ENCODE results near the gene RGS3.

Gene RGS3

GRCh38 chr9:113542741-113543140 is 79.2 kb downstream of the RGS3 start:
- Histone ChIP-seq H3K4me3 (replicated peaks; ENCODE audit: insufficient read depth, low read length) (no peak overlapping the region), H3K27ac (replicated peaks) (no peak overlapping the region), H3K27me3 (ENCODE audit: insufficient read depth, poor library complexity, severe bottlenecking) (no peaks in the 10 kb centered on the region)
- no peak for DNase-seq (ENCODE audit: low read depth in 1 of 2, low spot score in 1 of 2)
- TF ChIP-seq REST (IDR thresholded peaks at IDR 0.05; ENCODE audit: insufficient replicate concordance, low read depth) = no peak
- TF ChIP-seq, protein P1, sequence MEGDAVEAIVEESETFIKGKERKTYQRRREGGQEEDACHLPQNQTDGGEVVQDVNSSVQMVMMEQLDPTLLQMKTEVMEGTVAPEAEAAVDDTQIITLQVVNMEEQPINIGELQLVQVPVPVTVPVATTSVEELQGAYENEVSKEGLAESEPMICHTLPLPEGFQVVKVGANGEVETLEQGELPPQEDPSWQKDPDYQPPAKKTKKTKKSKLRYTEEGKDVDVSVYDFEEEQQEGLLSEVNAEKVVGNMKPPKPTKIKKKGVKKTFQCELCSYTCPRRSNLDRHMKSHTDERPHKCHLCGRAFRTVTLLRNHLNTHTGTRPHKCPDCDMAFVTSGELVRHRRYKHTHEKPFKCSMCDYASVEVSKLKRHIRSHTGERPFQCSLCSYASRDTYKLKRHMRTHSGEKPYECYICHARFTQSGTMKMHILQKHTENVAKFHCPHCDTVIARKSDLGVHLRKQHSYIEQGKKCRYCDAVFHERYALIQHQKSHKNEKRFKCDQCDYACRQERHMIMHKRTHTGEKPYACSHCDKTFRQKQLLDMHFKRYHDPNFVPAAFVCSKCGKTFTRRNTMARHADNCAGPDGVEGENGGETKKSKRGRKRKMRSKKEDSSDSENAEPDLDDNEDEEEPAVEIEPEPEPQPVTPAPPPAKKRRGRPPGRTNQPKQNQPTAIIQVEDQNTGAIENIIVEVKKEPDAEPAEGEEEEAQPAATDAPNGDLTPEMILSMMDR (IDR thresholded peaks at IDR 0.05; ENCODE audit: insufficient read depth, low read length) = no peak
- no peak for TF ChIP-seq GABPA (IDR thresholded peaks at IDR 0.05; ENCODE audit: low read depth)
- TF ChIP-seq SPI1 (IDR thresholded peaks at IDR 0.05; ENCODE audit: borderline replicate concordance, low read depth) = no peak
- TF ChIP-seq POLR2AphosphoS5 (IDR thresholded peaks at IDR 0.05; ENCODE audit: low read depth) = no peak

DNA sequence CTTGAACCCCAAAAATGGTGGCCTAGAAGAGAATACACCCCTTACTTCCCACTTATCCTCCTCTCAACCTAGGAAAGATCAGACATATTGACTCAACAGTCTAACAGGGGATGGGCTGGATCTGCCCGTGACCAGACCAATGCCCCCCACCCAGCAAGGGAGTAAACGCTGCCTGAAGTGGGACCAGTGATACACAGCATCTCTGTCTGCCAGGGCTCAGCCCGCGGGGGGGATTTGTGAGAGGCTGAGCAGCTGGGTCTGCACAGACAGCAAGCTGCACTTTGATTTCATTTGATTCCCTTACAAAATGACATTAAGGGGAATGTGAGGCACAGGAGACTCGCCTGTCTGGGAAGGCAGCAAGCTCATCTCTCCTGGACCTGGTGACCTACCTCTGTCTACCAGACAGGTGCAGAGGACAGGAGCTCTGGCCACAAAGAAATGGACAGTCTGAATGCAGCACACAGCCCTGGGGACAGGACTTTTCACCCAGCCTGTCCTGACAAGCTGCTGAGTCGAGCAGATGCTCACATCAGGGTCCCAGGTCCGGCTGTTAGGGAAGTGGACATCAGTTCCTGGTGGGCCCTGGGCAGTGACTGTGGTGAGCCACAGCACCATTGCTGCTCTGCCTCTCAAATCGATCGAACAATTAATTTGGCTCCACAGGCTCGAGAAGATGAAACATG is 79.9 kb downstream of the RGS3 start:
- Histone ChIP-seq H3K27me3 (ENCODE audit: insufficient read depth, poor library complexity, severe bottlenecking) (no peaks in the 10 kb centered on the region), H3K4me3 (replicated peaks; ENCODE audit: insufficient read depth, low read length) (no peak overlapping the region), H3K27ac (replicated peaks) (no peak overlapping the region)
- DNase-seq (ENCODE audit: low read depth in 1 of 2, low spot score in 1 of 2) = no peak
- TF ChIP-seq SPI1 (IDR thresholded peaks at IDR 0.05; ENCODE audit: borderline replicate concordance, low read depth) = no peak
- TF ChIP-seq REST (IDR thresholded peaks at IDR 0.05; ENCODE audit: insufficient replicate concordance, low read depth) = no peak
- no peak for TF ChIP-seq GABPA (IDR thresholded peaks at IDR 0.05; ENCODE audit: low read depth)
- no peak for TF ChIP-seq POLR2AphosphoS5 (IDR thresholded peaks at IDR 0.05; ENCODE audit: low read depth)

- TF ChIP-seq GABPA (IDR thresholded peaks at IDR 0.05; ENCODE audit: low read depth) (no peak), SPI1 (IDR thresholded peaks at IDR 0.05; ENCODE audit: borderline replicate concordance, low read depth) (no peak), POLR2AphosphoS5 (IDR thresholded peaks at IDR 0.05; ENCODE audit: low read depth) (no peak), REST (IDR thresholded peaks at IDR 0.05; ENCODE audit: insufficient replicate concordance, low read depth) (no peak)
- TF ChIP-seq, protein P1 (IDR thresholded peaks at IDR 0.05; ENCODE audit: insufficient read depth, low read length) = no peak
- no peak for DNase-seq (ENCODE audit: low read depth in 1 of 2, low spot score in 1 of 2)
- Histone ChIP-seq H3K27ac (replicated peaks) (no peak overlapping the region), H3K4me3 (replicated peaks; ENCODE audit: insufficient read depth, low read length) (no peak overlapping the region), H3K27me3 (ENCODE audit: insufficient read depth, poor library complexity, severe bottlenecking) (no peaks in the 10 kb centered on the region)
These were observed 80.4 kb downstream of the RGS3 start for GRCh38 chr9:113543982-113544303.
